ENCODE measurements around the gene NEK6. TPM values are rescaled to one million over a fixed set of nuclear protein-coding genes. Genes with fewer than 3 reads are reported as not detected.

Gene NEK6
- total and polyA plus RNA-seq, 3 experiments from 2014 or later, result 9.5 to 66.0 (median 63.0) TPM

- no peaks in the 10 kb centered on the region for H3K27me3 ChIP-seq (ENCODE audit: insufficient read depth, low read length, poor library complexity, severe bottlenecking)
- POLR2A ChIA-PET, result no interaction called here
Observed at GRCh38 chr9:124349267-124349666, 91.5 kb downstream of the NEK6 start.

GRCh38 chr9:124349675-124350493, 92.1 kb downstream of the NEK6 start:
- ChIA-PET POLR2A (no interaction called here), CTCF (no interaction called here)
- H3K9me3 Mint-ChIP-seq, result no peaks in the 10 kb centered on the region
- no peak for DNase-seq
- no peaks in the 10 kb centered on the region for H3K27me3 ChIP-seq (ENCODE audit: insufficient read depth, low read length, poor library complexity, severe bottlenecking)
- H3K4me3 ChIP-seq (ENCODE audit: low read length), result no peak overlapping the region
- no peaks in the 10 kb centered on the region for H3K4me1 Mint-ChIP-seq
- H3K27ac Mint-ChIP-seq, result peak overlapping the region in 1 of 8 donors; percentile 85
- H3K4me3 Mint-ChIP-seq, result no peak overlapping the region
- peaks cover 0 to 4% of the 10 kb centered on the region in 2 donors for H3K27me3 Mint-ChIP-seq
- peaks cover 3 to 87% (median 8%) of the 10 kb centered on the region in 3 donors for H3K36me3 Mint-ChIP-seq
- H3K9me3 ChIP-seq (ENCODE audit: low read length), result no peaks in the 10 kb centered on the region
- H3K27ac ChIP-seq (ENCODE audit: low read depth, low read length), result no peak overlapping the region
- H3K4me1 ChIP-seq (ENCODE audit: insufficient read depth, low read length), result no peaks in the 10 kb centered on the region
- H3K36me3 ChIP-seq (ENCODE audit: insufficient read depth, low read length), result peaks cover 34% of the 10 kb centered on the region

More at GRCh38 chr9:124349267-124349666, 91.5 kb downstream of the NEK6 start:
- Histone ChIP-seq H3K4me3 (ENCODE audit: low read length) (no peak overlapping the region), H3K36me3 (ENCODE audit: insufficient read depth, low read length) (peaks cover 30% of the 10 kb centered on the region), H3K27ac (ENCODE audit: low read depth, low read length) (no peak overlapping the region), H3K9me3 (ENCODE audit: low read length) (no peaks in the 10 kb centered on the region), H3K4me1 (ENCODE audit: insufficient read depth, low read length) (no peaks in the 10 kb centered on the region)
- peaks cover 3 to 81% (median 8%) of the 10 kb centered on the region in 3 donors for H3K36me3 Mint-ChIP-seq
- no peak for DNase-seq
- H3K27me3 Mint-ChIP-seq, result peaks cover 0 to 2% of the 10 kb centered on the region in 2 donors
- H3K9me3 Mint-ChIP-seq, result no peaks in the 10 kb centered on the region
- CTCF ChIA-PET, result interaction anchor here (1.1 kb wide), 1 partner anchor 29 kb away, joined by 3 read pairs; no protein-coding TSS in a partner anchor
- H3K4me1 Mint-ChIP-seq, result no peaks in the 10 kb centered on the region
- H3K27ac Mint-ChIP-seq, result no peak overlapping the region
- no peak overlapping the region for H3K4me3 Mint-ChIP-seq

- POLR2A ChIA-PET, result no interaction called here
- peaks cover 0 to 4% of the 10 kb centered on the region in 2 donors for H3K27me3 Mint-ChIP-seq
- no peak for DNase-seq
Observed at GRCh38 chr9:124350494-124351263, 92.9 kb downstream of the NEK6 start.

GRCh38 chr9:124351672-124352468, 94.1 kb downstream of the NEK6 start:
- H3K36me3 ChIP-seq (ENCODE audit: insufficient read depth, low read length), result peaks cover 34% of the 10 kb centered on the region
- Mint-ChIP-seq H3K4me3 (no peak overlapping the region), H3K4me1 (peaks cover 3 to 5% (median 5%) of the 10 kb centered on the region in 3 donors), H3K36me3 (peaks cover 3 to 91% (median 9%) of the 10 kb centered on the region in 3 donors), H3K27me3 (peaks cover 0 to 4% of the 10 kb centered on the region in 2 donors), H3K9me3 (no peaks in the 10 kb centered on the region), H3K27ac (peak overlapping the region in 2 of 8 donors; percentile 6 to 72)
- no peak overlapping the region for H3K4me3 ChIP-seq (ENCODE audit: low read length)
- ChIA-PET POLR2A (no interaction called here), CTCF (no interaction called here)
- H3K27me3 ChIP-seq (ENCODE audit: insufficient read depth, low read length, poor library complexity, severe bottlenecking), result no peaks in the 10 kb centered on the region
- no peak for DNase-seq
- no peaks in the 10 kb centered on the region for H3K9me3 ChIP-seq (ENCODE audit: low read length)
- H3K27ac ChIP-seq (ENCODE audit: low read depth, low read length), result no peak overlapping the region
- no peaks in the 10 kb centered on the region for H3K4me1 ChIP-seq (ENCODE audit: insufficient read depth, low read length)

More at GRCh38 chr9:124350494-124351263, 92.9 kb downstream of the NEK6 start:
- CTCF ChIA-PET, result no interaction called here
- Histone ChIP-seq H3K27me3 (ENCODE audit: insufficient read depth, low read length, poor library complexity, severe bottlenecking) (no peaks in the 10 kb centered on the region), H3K9me3 (ENCODE audit: low read length) (no peaks in the 10 kb centered on the region), H3K36me3 (ENCODE audit: insufficient read depth, low read length) (peaks cover 34% of the 10 kb centered on the region), H3K4me3 (ENCODE audit: low read length) (no peak overlapping the region), H3K4me1 (ENCODE audit: insufficient read depth, low read length) (no peaks in the 10 kb centered on the region), H3K27ac (ENCODE audit: low read depth, low read length) (no peak overlapping the region)
- Mint-ChIP-seq H3K27ac (peak overlapping the region in 2 of 8 donors; percentile 33 to 42), H3K9me3 (no peaks in the 10 kb centered on the region), H3K36me3 (peaks cover 3 to 84% (median 8%) of the 10 kb centered on the region in 3 donors), H3K4me1 (no peaks in the 10 kb centered on the region), H3K4me3 (no peak overlapping the region)

- Histone ChIP-seq H3K4me1 (ENCODE audit: insufficient read depth, low read length) (no peaks in the 10 kb centered on the region), H3K36me3 (ENCODE audit: insufficient read depth, low read length) (peaks cover 34% of the 10 kb centered on the region), H3K27me3 (ENCODE audit: insufficient read depth, low read length, poor library complexity, severe bottlenecking) (no peaks in the 10 kb centered on the region), H3K4me3 (ENCODE audit: low read length) (no peak overlapping the region), H3K9me3 (ENCODE audit: low read length) (no peaks in the 10 kb centered on the region), H3K27ac (ENCODE audit: low read depth, low read length) (no peak overlapping the region)
- ChIA-PET CTCF (no interaction called here), POLR2A (no interaction called here)
- Mint-ChIP-seq H3K36me3 (peaks cover 3 to 91% (median 12%) of the 10 kb centered on the region in 3 donors), H3K27me3 (peaks cover 0 to 2% of the 10 kb centered on the region in 2 donors), H3K4me1 (peaks cover 10 to 12% (median 12%) of the 10 kb centered on the region in 3 donors), H3K9me3 (no peaks in the 10 kb centered on the region), H3K27ac (peak overlapping the region in 3 of 8 donors; percentile 12 to 82 (median 72)), H3K4me3 (no peak overlapping the region)
- DNase-seq, result no peak
Observed at GRCh38 chr9:124352616-124353015, 94.9 kb downstream of the NEK6 start.

GRCh38 chr9:124353166-124353768, 95.5 kb downstream of the NEK6 start:
- POLR2A ChIA-PET, result no interaction called here
- H3K36me3 ChIP-seq (ENCODE audit: insufficient read depth, low read length), result peaks cover 30% of the 10 kb centered on the region
- H3K9me3 ChIP-seq (ENCODE audit: low read length), result no peaks in the 10 kb centered on the region
- no peak for DNase-seq
- peaks cover 3 to 86% (median 12%) of the 10 kb centered on the region in 3 donors for H3K36me3 Mint-ChIP-seq
- H3K4me1 Mint-ChIP-seq, result peaks cover 17 to 19% (median 19%) of the 10 kb centered on the region in 3 donors
- H3K27ac ChIP-seq (ENCODE audit: low read depth, low read length), result no peak overlapping the region
- H3K27me3 ChIP-seq (ENCODE audit: insufficient read depth, low read length, poor library complexity, severe bottlenecking), result no peaks in the 10 kb centered on the region
- H3K27ac Mint-ChIP-seq, result peak overlapping the region in 2 of 8 donors; percentile 41 to 69
- H3K27me3 Mint-ChIP-seq, result peaks cover 0 to 2% of the 10 kb centered on the region in 2 donors
- no peaks in the 10 kb centered on the region for H3K4me1 ChIP-seq (ENCODE audit: insufficient read depth, low read length)
- H3K4me3 Mint-ChIP-seq, result no peak overlapping the region
- no peak overlapping the region for H3K4me3 ChIP-seq (ENCODE audit: low read length)
- no peaks in the 10 kb centered on the region for H3K9me3 Mint-ChIP-seq
- CTCF ChIA-PET, result no interaction called here

GRCh38 chr9:124353811-124354274, 96.1 kb downstream of the NEK6 start:
- ChIA-PET POLR2A (no interaction called here), CTCF (no interaction called here)
- no peaks in the 10 kb centered on the region for H3K27me3 ChIP-seq (ENCODE audit: insufficient read depth, low read length, poor library complexity, severe bottlenecking)
- H3K27ac ChIP-seq (ENCODE audit: low read depth, low read length), result no peak overlapping the region
- H3K9me3 Mint-ChIP-seq, result no peaks in the 10 kb centered on the region
- DNase-seq, result no peak
- peaks cover 24% of the 10 kb centered on the region for H3K36me3 ChIP-seq (ENCODE audit: insufficient read depth, low read length)
- H3K4me3 ChIP-seq (ENCODE audit: low read length), result no peak overlapping the region
- peaks cover 3 to 81% (median 12%) of the 10 kb centered on the region in 3 donors for H3K36me3 Mint-ChIP-seq
- peak overlapping the region in 5 of 8 donors; percentile 42 to 69 (median 47) for H3K27ac Mint-ChIP-seq
- peaks cover 0 to 2% of the 10 kb centered on the region in 2 donors for H3K27me3 Mint-ChIP-seq
- H3K4me1 ChIP-seq (ENCODE audit: insufficient read depth, low read length), result no peaks in the 10 kb centered on the region
- H3K4me3 Mint-ChIP-seq, result no peak overlapping the region
- no peaks in the 10 kb centered on the region for H3K9me3 ChIP-seq (ENCODE audit: low read length)
- peaks cover 23 to 25% (median 25%) of the 10 kb centered on the region in 3 donors for H3K4me1 Mint-ChIP-seq
